NB4 (cell line): ENCODE measurements around the gene AURKA.

Experiments used
- MYC ChIP-seq: IDR thresholded peaks from 2 replicates; pipeline ENCODE4 v1.6.1; 2011; ENCODE audit warnings: low read depth, low read length
- POLR2A ChIP-seq: IDR thresholded peaks from 2 replicates; pipeline ENCODE4 v1.6.1; 2011; ENCODE audit warnings: mild to moderate bottlenecking; ENCODE audit not compliant: insufficient read length; ENCODE audit errors: extremely low read depth
- TF ChIP-seq, protein P1 (sequence below): IDR thresholded peaks from 2 replicates; pipeline ENCODE4 v1.6.1; 2011; ENCODE audit warnings: low read depth, low read length
- TF ChIP-seq, protein P2 (sequence below): IDR thresholded peaks from one replicate; pipeline ENCODE4 v1.5.1; 2012; ENCODE audit warnings: low read depth, low read length

DNA sequence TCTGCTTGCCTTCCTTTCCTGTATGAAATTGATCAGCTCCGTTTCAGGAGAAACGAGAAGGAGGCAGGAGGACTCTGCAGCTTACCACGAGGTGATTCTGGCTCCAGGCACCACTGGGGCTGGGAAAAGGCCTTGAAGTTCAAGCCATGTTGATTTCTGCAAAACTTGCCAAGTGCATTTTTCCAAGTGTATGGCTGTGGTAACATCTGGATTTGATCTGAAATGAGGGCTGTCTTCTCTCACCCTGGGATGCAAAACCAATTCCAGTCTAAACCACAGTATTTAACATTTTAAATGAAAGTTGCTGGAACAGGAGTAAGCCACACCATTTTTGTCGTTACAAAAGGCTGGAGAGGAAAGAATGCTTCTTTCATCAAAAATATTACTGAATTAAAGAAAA lies 69.3 kb downstream of the AURKA start:
- TF ChIP-seq, protein P1, sequence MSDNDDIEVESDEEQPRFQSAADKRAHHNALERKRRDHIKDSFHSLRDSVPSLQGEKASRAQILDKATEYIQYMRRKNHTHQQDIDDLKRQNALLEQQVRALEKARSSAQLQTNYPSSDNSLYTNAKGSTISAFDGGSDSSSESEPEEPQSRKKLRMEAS, result no peak
- TF ChIP-seq POLR2A (no peak), MYC (no peak)
- TF ChIP-seq, protein P2, sequence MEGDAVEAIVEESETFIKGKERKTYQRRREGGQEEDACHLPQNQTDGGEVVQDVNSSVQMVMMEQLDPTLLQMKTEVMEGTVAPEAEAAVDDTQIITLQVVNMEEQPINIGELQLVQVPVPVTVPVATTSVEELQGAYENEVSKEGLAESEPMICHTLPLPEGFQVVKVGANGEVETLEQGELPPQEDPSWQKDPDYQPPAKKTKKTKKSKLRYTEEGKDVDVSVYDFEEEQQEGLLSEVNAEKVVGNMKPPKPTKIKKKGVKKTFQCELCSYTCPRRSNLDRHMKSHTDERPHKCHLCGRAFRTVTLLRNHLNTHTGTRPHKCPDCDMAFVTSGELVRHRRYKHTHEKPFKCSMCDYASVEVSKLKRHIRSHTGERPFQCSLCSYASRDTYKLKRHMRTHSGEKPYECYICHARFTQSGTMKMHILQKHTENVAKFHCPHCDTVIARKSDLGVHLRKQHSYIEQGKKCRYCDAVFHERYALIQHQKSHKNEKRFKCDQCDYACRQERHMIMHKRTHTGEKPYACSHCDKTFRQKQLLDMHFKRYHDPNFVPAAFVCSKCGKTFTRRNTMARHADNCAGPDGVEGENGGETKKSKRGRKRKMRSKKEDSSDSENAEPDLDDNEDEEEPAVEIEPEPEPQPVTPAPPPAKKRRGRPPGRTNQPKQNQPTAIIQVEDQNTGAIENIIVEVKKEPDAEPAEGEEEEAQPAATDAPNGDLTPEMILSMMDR, result no peak
